NCI-H2081 treated with DMSO at 0.1 percent for 48 hours (cell line): ENCODE data around the gene COL1A2.

Experiments
- DNase-seq: peaks from one replicate; lab custom pipeline; 2025; lab: John Stamatoyannopoulos, UW

Gene COL1A2

DNA sequence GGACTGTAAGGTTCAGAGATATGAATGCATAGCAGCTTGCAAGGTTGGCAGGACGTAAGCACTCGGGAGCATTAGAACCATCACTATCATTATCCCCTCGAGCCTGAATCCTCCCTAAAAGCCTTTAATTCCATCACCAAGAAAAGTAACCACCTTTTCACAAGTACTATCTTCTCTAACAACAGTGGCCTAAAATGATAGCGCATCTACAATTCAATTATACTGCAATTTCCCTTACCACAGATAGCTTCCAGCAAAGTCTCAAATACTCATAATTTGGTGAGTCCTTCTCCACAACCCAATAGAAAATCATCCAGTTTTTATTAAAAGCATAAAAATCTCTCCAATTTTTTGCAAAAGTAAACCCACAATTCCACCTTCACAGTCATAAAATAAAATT lies 42.0 kb downstream of the COL1A2 start:
- no peak for DNase-seq

DNA sequence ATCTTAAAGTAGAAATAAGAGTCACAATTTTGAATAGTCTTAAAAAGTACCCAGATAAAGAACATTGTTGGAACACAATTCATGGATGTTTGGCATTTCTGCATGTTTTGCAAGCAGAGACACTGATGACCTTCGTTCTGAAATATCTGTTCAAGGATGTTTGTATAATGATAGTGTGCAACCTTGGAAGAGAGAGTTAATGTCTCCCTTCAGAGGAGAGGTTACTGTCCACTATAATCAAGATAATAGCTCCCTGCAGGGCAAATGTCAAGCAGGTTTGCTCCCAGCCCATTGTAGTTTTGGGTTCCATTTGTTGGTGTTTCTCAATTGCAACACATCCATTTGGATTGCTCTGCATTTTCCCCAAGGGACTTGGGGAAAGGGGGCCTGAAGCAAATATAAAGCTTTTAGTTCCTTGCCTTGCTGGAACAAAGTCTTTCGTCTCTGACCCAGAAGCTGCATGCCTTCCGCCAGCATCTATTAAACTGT lies 45.2 kb downstream of the COL1A2 start:
- no peak for DNase-seq

DNA sequence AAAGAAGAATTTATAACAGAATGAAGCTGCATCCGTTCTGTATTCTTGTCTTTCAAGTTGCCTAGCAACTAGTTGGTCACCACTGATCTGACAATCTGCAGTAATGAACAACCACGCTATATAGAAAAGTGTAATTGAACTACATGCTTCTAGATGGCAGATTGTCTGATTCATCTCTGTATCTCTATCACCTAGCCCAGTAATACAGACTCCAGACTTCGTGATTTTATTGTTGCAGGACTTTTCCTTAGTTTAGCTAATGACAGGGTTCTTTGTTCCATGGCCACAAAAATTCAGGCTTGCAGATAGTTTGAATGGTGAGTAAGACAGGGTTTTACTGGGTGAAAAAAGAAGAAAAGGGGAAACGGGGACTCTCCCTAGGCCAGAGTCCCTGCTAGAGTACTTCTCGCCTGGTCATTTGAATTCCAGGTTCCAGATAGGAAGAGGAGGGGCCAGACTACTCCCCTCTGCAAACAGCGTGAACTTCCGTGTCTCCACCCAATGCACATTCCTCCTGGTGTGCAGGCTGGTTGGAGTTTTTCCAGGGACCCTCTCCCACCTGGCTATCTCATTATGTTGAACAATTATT lies 45.9 kb downstream of the COL1A2 start:
- DNase-seq: no peak

DNA sequence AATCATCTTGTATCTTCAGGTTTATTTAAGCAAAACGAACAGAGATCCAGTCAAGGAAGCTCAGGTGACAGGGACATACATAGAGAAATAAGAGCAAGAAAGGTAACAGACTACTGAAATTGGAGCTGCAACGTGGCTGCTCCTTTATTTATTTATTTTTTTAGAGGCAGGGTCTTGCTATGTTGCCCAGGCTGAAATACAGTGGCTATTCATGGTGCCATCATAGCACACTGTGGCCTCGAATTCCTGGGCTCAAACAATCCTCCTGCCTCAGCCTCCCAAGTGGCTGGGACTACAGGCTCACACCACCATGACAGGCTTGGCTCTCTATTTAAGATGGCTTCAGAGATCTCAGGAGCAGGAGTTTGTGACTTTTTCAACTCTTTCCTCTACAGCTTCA lies 46.4 kb downstream of the COL1A2 start:
- no peak for DNase-seq

DNA sequence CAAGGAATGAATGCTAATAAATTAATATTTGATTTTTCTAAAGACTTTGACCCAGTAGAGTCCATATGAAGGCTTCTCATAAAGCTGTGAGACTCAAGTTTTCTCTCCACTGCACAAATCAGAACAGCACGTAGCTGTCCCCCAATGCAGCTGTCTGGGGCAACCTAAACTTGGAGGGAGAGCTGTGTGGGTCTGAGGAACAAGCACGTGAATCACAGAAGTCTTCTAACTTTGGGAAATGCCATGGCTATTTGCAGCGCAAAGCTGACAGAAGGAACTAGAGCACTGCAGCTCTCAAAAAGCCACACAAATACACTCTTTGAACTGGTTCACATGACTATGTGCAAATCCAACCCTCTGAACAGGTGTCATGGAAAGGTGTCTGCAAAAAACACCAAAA lies 47.9 kb downstream of the COL1A2 start:
- no peak for DNase-seq

DNA sequence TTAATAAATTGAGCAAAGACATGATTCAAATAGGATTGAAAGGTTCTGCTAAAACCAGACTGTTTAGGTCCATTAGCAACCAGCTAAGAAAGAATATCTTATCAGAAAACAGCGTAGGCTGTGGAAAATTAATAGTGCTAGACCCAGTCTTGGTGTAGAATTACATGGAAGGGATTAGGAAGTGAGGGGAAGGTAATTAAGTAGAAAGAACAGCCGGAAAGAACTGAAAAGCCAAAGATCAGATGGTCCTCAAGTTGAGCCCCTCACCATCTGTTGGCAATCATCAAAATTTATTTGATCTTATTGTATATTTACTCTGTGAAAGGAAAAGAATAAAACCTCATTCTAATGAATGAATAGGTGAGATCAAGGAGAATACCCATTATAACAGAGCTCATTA lies 50.1 kb downstream of the COL1A2 start:
- no peak for DNase-seq

DNA sequence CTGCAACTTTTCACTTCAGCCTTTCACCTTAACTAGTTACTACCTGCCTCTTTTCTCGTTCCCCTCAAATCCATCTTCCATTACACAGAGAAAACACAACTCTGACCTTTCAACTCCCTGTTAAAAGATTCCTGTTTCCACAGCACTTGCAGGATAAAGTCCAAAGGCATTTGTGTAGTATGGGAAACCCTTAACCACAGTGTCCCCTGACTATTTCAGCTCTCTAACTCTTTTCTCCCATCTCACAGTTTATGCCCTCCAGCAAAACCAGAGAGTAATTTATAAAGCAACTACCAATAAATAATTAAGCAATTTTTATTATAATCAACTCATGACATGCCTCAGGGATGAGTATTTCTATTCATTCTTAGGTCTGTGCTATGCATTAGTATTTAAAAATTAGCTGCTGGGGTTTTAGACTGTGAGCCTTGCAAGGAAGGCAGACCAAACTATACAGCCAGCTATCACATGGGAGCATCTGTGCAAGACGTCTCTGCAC lies 51.0 kb downstream of the COL1A2 start:
- DNase-seq: no peak

DNA sequence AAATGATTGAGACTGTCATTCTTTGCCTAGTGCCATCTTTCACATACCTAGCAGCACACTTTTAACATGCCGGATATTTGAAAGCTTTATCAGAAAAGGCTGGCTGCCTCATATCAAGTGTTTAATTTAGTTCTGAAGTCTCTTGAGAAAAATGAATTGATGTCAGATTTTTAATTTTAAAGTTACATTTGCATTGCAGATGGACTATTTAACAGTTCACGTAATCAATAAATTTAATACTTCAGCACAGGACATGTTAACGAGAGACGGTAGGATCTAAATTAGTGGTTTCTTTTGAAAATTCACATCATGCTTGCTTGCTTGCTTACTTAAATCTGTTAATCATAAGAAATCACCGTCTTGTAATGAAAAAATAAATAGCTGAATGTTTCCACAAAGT lies 51.6 kb downstream of the COL1A2 start:
- no peak for DNase-seq

DNA sequence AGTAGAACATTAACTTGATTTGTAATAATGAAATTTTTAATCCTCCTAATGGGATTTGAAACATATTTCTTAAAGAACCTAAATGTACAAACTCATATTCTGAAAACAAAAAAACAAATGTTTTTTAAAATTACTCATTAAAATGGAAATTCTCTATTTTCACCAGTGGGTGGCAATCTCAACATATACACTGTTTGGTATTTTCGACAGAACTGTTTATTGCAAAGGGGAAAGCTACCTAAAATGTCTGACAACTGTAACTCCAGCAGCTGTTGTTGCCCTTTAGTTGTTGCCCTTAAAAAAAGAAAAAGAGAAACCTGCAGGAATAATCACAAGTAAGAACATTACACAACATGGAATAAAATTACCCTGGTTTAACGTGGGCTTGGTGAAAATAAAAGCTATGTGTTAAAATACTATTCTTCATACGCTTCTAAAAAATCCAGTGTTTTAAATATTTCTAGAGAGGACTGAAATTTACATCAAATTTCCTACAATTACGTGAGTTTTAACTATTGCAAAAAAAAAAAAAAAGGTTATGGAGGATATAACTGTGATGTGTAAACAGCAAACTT lies 54.5 kb downstream of the COL1A2 start:
- DNase-seq: peak; percentile 68

DNA sequence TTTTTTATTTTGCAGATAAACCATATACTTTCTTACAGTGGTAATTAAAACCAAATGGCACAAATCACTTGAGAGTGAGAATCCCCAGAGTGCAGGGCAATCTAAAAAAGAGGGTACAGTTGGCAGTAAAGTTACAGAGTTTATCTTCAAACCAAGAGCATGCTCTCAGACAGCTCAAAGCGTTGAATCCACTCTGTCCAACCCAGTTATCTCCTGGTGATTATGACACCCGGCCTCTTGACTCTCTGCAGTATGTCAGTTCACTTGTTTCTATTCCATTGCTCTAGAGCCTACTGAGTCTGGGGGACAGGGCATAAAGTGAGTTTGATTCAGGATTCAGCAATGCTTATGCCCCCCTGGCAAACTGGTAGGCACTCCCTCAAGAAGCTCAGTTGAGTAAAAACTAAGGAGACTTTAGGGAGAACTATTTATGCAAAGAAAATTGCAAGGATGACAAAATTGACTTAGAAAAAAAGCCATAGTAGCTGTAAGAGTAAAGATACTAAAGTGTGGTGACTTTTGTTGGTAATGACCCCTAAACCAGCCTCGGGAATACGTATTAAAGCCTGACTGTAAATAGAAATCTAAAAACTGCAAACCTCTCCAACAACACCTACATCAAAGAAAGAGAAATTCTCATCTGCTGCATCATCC lies 55.5 kb downstream of the COL1A2 start:
- no peak for DNase-seq

DNA sequence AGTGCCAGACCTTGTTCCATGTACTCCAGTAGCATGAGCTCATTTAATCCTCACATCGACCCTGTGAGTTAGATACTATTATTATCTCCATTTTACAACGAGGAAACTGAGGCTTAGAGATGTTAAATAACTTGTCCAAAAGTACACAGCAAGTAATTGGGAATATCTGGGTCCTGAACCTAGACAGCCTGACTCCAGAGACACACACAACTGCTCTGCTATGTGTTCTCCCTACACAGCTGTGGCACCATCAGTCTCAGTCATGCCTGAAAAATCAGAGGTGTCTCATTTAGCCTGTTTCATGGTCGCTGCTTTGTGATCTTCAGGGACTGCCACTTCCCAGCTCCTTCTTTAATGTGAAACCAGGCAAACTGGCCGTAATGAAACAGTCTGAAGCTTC lies 56.5 kb downstream of the COL1A2 start:
- no peak for DNase-seq

DNA sequence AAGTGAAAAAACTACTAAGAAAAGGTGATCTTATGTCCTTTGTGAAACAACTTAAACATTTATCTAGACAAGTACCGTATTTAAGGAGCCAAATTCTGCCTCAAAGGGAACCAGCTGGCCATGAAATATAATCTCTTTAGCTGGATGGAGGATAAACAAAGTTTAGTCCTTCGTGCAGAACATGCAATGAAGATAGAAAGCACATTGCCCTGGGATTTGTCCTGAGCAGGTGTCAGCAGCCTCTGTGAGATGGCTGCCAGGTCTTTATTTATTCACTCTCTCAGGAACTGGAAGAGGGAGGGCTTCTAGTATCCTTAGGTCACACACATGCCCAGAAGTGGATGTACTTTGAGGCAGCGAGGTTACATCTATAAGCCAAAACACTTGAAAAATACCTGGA lies 57.5 kb downstream of the COL1A2 start:
- peak; percentile 83 for DNase-seq

DNA sequence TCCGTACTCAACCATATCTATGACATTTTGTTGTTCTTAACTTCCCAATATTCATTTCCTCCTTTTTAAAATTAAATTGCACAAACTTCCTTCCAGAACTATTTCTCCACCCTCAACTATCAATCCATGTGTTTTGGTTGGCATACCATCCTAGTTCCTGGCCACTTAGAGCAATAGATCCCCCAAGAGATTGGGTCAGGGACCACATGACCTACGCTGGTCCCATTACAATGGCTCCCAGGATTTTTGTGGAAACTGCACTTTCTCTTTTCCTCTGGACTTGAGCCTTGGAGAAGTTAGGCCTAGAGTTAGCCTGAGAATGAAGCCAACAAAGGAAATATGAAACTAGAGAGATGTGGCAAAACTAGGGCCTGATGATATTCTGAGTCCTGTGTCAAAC lies 59.2 kb downstream of the COL1A2 start:
- no peak for DNase-seq

DNA sequence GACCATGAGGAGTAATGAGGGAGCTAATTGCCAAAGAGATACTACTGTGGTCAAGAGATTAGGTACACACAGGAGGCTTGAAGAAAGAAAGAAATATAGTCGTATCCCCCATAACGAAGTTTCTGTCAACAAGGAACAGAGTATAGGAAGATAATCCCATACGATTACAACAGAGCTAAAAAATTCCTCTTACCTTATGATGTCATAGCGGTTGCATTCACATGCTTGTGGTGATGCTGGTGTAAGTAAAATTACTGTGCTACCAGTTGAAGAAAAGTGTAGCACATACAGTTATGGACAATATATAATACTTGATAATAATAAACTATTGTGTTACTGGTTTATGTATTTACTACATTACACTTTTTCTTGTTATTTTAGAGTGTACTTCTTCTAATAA lies 63.3 kb downstream of the COL1A2 start:
- DNase-seq: no peak

DNA sequence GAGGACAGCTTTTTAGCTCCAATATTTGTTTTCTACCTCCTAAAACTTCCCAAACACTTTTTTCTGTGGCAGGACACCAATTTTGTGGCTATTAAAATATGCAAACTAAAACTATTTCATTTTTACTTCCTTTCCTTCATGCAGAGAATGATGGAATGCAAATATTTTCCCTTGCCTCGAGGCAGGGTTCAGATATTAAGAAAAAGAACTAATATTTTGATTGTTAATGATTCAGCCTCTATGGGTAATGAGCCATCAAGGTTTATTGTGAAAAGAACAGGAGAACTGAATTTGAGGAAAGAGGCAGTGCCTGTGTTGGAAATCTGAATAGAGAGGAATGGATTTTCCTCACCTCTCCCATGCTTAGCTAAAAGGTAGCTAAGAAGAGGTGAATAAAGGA lies 71.8 kb downstream of the COL1A2 start:
- DNase-seq: no peak

DNA sequence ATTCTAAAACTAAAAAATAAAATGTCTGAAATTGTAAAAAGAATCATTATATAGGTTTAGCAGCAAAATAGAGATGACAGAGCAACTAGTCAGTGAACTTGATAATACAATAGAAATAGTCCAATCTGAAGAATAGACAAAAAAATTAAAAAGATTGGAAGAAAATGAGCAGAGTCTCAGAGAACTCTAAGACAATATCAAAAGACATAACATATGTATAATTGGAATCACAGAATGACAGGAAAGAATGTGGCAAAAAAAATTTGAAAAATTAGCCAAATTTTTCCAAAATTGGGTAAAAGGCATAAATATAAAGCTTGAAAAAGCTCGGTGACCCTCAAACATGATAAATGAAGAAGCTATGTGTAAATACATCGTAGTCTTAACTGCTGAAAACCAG lies 76.9 kb downstream of the COL1A2 start:
- no peak for DNase-seq

DNA sequence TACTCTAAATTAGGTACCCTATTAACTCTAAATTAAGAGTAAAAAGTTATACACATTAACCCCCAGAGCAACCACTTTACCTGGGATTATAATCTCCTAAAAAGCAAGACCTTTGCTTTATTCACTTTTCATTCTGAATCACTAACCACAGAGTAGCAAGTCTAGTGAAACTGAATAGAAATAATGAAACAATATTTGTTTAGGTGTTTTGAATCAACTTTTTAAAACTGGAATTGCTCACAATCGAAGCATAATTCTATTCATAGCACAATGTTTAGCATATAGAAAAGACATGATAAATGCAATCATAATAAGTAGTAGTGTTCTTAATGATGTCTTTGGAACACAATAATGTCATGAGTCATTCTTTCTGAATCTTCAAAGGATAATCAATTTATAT lies 77.9 kb downstream of the COL1A2 start:
- DNase-seq: no peak

DNA sequence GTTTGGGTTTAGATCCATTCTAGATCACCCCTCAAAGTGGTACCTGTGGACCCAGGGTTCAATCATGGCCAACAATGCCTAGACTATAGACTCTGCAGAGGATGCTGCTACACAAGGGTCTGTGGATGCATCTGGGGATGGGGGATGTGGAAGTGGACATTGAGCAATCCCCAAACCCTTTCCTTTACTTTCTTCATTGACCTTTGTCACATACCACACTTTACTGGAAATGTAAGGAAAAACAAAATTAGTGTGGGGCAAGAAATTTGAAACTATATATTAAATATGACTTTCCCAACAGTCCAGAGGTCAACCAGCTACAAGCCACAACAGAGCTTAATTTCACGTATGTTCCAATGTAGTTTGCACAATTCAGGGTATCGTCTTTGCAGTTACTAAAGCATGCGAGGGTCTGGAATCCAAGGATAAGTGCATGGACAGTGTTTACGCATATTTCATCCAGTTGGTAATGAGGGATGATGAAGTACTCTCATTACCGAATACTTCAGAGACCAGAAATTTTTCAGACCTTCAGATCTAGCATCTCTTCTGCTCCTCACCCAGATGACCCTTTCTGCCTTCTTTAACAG lies 81.7 kb downstream of the COL1A2 start:
- no peak for DNase-seq

DNA sequence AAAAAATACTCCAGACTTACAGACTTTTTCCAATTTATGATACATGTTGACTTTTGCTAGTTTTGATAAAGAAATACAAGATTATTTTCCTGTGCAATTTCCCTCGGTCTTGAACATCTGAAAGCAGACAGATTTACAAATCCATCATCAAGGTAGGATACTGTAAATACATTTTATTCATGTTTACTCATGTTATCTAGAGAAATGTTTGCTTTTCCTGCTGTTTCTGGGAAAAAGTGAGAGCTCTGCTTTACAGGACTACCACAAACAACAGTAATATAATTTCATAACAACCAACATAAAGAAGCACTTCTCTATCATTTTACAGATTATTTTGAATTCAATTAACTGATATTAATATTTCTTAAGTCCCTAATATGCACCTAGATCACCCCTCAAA lies 83.2 kb downstream of the COL1A2 start:
- no peak for DNase-seq

DNA sequence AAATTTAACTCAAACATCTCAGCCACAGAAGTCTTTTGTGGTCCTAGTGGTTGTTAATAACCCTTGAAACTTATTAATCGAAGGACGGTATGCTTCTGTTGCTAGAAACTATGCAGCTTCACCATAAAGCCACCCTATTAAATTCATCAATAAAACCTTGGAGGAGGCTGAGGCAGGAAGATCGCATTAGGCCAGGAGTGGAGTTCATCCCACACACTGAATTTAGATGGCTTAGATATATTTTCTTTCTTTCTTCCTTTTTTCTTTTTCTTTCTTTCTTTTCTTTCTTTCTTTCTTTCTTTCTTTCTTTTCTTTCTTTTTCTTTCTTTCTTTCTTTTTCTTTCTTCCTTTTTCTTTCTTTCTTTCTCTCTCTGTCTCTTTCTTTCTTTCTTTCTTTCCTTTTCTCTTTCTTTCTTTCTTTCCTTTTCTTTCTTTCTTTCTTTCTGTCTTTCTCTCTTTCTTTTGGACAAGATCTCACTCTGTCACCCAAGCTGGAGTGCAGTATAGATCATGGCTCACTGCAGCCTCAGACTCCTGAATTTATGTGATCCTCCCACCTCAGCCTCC lies 84.0 kb downstream of the COL1A2 start:
- no peak for DNase-seq
